ENCODE results near the gene DCX. TPM values are rescaled to one million over a fixed set of nuclear protein-coding genes. Genes with fewer than 3 reads are reported as not detected.

Gene DCX
- total and polyA plus RNA-seq, 9 of the 15 experiments (the other 6 are each of a cell fraction or from before 2014, with no cell fraction given): not detected

DNA sequence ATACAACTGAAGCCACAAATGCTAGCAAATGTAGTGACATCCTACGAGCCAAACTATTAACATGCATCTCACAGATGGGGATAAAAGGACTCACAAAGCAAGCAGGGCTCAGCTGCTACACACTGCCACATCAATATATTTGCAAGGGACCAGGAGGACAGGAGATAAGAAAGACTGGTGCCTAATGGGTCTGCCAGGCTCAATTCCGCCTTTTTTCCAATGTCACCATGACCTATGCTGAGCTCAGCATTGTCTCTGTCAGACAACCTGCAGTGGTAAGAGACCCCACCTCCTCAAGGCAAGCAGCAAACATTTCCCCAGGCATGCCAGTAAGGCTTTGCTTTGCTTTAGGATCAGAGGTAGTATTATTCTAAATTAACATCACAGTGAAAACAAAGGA, 435 bp downstream of the DCX start:
- H3K4me2 ChIP-seq (ENCODE audit: insufficient read depth, low read length): no peak overlapping the region
- no peak for DNase-seq (ENCODE audit: extremely low read depth in 1 of 4, low spot score in 3 of 4)
- H3K9ac ChIP-seq (ENCODE audit: insufficient read depth in 1 of 2, low read depth in 2 of 2, low read length in 2 of 2): no peak overlapping the region
- no peaks in the 10 kb centered on the region for H3K36me3 ChIP-seq (ENCODE audit: control insufficient read depth, insufficient read depth, low read length)
- H3K27ac ChIP-seq (ENCODE audit: extremely low read depth, low read depth, low read length): no peak overlapping the region
- H3K4me1 ChIP-seq (replicated peaks in 1 of 2; ENCODE audit: control insufficient read depth in 2 of 2, insufficient read depth in 2 of 2, low read length in 2 of 2): no peaks in the 10 kb centered on the region
- H4K20me1 ChIP-seq (replicated peaks; ENCODE audit: control insufficient read depth, insufficient read depth, low read length): no peaks in the 10 kb centered on the region
- intact Hi-C loops (cut with micrococcal nuclease): no loop called here
- 0% methylated on average over 2 of the region's 2 CpGs for WGBS (ENCODE audit: insufficient coverage, low coverage, missing lambda C conversion rate)
- ChIA-PET POLR2A (no interaction called here), CTCF (ENCODE audit: low intra/inter-chr PET ratio) (no interaction called here)
- FAIRE-seq: no peak
- no peak for TF ChIP-seq SMARCA5 (IDR thresholded peaks at IDR 0.05)
- TF ChIP-seq, protein P1, sequence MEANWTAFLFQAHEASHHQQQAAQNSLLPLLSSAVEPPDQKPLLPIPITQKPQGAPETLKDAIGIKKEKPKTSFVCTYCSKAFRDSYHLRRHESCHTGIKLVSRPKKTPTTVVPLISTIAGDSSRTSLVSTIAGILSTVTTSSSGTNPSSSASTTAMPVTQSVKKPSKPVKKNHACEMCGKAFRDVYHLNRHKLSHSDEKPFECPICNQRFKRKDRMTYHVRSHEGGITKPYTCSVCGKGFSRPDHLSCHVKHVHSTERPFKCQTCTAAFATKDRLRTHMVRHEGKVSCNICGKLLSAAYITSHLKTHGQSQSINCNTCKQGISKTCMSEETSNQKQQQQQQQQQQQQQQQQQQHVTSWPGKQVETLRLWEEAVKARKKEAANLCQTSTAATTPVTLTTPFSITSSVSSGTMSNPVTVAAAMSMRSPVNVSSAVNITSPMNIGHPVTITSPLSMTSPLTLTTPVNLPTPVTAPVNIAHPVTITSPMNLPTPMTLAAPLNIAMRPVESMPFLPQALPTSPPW (CRISPR knock-in tag; IDR thresholded peaks at IDR 0.05): no peak
- TF ChIP-seq MCM5 (IDR thresholded peaks at IDR 0.05; ENCODE audit: low read depth): no peak
- TF ChIP-seq ASH1L (IDR thresholded peaks at IDR 0.05; ENCODE audit: borderline replicate concordance, low read depth, partially characterized antibody): no peak
- TF ChIP-seq PHF21A (IDR thresholded peaks at IDR 0.05; ENCODE audit: borderline replicate concordance, low read depth): no peak
- no peak for TF ChIP-seq LEF1 (IDR thresholded peaks at IDR 0.05)
- TF ChIP-seq, protein P2, sequence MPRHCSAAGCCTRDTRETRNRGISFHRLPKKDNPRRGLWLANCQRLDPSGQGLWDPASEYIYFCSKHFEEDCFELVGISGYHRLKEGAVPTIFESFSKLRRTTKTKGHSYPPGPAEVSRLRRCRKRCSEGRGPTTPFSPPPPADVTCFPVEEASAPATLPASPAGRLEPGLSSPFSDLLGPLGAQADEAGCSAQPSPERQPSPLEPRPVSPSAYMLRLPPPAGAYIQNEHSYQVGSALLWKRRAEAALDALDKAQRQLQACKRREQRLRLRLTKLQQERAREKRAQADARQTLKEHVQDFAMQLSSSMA (CRISPR knock-in tag; IDR thresholded peaks at IDR 0.05): no peak
- TF ChIP-seq TCF3 (CRISPR knock-in tag; IDR thresholded peaks at IDR 0.05): no peak
- TF ChIP-seq NFATC3 (IDR thresholded peaks at IDR 0.05): no peak
- TF ChIP-seq, protein P3, sequence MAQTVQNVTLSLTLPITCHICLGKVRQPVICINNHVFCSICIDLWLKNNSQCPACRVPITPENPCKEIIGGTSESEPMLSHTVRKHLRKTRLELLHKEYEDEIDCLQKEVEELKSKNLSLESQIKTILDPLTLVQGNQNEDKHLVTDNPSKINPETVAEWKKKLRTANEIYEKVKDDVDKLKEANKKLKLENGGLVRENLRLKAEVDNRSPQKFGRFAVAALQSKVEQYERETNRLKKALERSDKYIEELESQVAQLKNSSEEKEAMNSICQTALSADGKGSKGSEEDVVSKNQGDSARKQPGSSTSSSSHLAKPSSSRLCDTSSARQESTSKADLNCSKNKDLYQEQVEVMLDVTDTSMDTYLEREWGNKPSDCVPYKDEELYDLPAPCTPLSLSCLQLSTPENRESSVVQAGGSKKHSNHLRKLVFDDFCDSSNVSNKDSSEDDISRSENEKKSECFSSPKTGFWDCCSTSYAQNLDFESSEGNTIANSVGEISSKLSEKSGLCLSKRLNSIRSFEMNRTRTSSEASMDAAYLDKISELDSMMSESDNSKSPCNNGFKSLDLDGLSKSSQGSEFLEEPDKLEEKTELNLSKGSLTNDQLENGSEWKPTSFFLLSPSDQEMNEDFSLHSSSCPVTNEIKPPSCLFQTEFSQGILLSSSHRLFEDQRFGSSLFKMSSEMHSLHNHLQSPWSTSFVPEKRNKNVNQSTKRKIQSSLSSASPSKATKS (CRISPR knock-in tag; IDR thresholded peaks at IDR 0.05): no peak
- no peak for TF ChIP-seq ZNF668 (CRISPR knock-in tag; IDR thresholded peaks at IDR 0.05)
- no peaks in the 10 kb centered on the region for H3K27me3 ChIP-seq (ENCODE audit: control insufficient read depth in 2 of 2, insufficient read depth in 2 of 2, low read length in 2 of 2)
- no peaks in the 10 kb centered on the region for H3K79me2 ChIP-seq (ENCODE audit: control insufficient read depth, insufficient read depth, low read length)
- H2AFZ ChIP-seq (ENCODE audit: low read depth, low read length): no peak overlapping the region
- H3K4me3 ChIP-seq: no peak overlapping the region
- H3K9me3 ChIP-seq (replicated peaks; ENCODE audit: control insufficient read depth, insufficient read depth, low read depth, low read length): no peaks in the 10 kb centered on the region
- no TSS peak for BruUV-seq (replicated peaks)
- in situ Hi-C loops (cut with MboI): no loop called here
- ATAC-seq: no peak
- H3K9me1 ChIP-seq (ENCODE audit: control insufficient read depth, insufficient read depth, low read length): no peaks in the 10 kb centered on the region

All from K562 (cell line).